GM19238 (cell line): Measurements from ENCODE around the gene RTKN2.
A peak's percentile ranks its signal among the peaks of the same experiment; 100 is the strongest.

Source experiments
- DNase-seq: peaks from one replicate; pipeline ENCODE4 v3.0.0; 2011; ENCODE audit warnings: low spot score; ENCODE audit not compliant: insufficient read length

RTKN2 gene

DNA sequence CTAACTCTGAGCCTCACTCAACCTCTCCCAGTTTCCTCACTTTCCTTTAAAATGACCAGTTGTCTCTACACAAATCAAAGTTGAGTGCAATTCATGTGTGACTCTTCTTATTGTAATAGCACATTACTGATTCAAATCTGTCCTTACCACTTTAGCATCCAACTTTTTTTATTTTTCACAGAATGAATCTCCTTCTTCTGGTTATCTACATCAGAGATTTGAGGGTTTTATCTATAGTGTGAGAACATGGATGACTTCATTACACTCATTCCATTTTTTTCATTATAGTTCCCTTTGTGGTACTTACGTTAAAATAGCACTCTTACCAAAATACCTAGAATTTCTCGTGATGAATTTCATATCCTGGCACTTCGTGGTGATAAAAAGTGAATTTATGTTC, 43.3 kb downstream of the RTKN2 start:
- no peak for DNase-seq

GRCh38 chr10:62224606-62225005, 44.0 kb downstream of the RTKN2 start:
- no peak for DNase-seq

DNA sequence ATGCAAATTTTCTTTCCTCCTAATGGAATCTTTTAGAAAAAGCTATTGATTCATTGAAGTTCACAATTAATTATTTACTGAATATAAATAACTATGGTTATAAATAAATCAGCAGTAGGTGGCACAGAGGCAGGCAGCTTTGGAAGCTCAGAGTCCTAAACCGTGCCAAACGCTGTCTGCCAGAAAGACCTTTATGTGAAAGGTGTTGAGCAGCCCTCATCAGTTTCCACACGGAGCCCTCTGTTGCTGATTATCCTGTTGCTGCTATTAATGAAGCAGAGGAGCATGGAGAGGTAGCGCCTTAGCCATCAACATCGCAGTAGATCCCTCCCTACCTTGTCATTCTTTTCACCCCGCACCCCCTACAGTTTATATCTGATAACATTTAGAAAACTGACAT, 51.0 kb downstream of the RTKN2 start:
- no peak for DNase-seq

GRCh38 chr10:62214364-62214874, 54.2 kb downstream of the RTKN2 start:
- no peak for DNase-seq

GRCh38 chr10:62205750-62206399, 62.8 kb downstream of the RTKN2 start:
- DNase-seq, result no peak

DNA sequence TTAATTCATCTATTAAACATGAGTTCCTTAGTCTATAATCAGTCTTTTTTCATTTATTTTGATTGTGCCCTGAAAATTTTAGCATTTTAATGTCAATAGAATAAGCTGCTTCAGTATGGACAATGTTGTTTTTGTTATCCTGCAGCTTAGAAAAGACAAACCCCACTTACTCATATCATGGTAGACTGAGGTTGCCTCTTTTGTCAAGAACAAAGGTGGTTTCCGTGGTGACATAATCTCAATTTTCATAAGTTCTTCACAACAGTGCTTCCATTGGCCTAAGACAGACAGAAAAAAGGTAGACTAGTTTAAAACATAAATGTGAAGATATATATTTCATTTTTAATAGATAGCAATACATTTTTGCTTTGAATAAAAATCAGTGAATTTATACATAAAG, 69.1 kb downstream of the RTKN2 start:
- no peak for DNase-seq

DNA sequence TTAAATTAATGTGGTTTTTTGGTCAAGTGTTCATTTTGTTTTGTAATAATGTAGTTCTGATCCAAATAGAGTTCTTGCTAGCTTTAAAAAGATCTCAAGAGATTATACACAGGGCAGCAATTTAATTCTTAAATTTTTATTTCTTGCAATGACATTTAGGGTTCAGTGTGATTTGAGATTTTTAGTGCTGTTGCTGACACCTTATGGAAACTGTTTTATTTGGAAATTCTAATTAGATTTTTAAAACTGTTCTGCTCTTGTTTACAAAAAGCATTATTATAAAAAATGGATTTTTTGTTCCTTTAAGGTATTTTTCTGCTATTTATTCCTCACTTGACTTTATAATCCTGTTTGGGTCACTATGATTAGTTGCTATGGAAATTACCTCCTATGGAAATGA, 72.1 kb downstream of the RTKN2 start:
- no peak for DNase-seq

GRCh38 chr10:62195675-62195926, 73.0 kb downstream of the RTKN2 start:
- DNase-seq, result no peak

DNA sequence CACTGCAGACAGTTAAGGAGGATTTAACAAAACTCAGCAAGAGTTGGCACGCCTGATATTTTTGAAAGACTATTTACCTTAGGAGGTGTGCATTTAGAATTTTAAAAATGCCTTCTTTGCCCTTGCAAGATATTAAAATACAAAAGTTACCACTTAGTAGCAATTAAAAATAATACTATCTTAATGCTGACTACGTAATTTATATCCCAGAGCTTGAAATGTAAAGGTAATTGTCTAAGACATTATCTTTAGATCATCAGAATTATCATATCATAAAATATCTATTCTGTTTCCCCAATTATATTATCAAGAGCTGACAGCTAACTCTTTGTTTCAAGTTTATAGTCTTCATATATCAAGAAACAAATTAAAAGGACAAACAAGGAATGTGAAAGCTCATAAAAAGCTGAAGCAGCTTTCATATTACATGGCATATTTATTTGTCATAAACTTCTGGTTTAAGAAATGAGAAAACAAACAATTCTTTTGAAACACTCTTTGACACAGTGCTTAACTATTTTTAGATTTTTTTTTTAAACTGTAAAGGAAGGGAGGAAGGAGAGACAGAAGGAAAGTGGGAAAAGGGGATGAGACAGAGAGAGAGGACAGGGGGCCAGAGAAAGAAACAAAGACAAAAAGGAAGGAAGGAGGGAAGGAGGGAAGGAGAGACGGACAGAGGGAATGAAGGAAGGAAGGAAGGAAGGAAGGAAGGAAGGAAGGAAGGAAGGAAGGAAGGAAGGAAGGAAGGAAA, 73.5 kb downstream of the RTKN2 start:
- no peak for DNase-seq

DNA sequence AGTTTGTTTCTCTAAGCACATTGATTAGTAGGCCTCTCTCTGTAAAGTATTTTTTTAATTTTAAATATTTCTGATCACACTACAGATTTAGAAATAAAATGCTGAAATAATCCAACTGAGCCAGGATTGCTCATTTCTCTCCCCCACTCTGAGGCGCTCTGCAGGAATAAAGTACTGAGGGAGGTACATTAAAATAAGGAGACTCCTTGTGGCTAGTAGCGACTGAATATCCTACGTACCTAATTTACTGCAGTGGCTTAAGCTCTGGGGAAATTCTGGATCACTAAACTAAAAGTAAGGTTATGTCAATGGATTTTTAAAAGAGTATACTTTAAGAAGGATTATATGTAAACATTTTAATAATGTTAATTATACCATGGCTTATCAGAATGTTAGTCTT, 75.2 kb downstream of the RTKN2 start:
- no peak for DNase-seq

DNA sequence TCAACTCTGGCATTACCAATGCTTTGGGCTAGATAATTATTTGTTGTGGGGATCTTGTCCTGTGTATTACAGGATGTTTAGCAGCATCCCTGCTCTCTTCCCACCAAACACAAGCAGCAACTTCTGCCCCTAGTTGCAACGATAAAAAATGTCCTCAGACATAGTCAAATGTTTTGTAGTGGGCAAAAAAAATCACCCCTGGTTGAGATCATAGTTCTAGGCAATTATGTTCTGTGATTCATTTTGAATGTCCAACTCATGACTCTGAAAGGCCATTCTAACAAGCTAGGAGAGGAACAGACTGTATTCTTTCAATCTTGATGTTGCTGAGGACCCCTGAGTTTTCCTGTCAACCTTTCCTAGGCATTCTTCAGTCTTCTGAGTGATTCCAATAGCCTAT, 79.5 kb downstream of the RTKN2 start:
- DNase-seq, result no peak

DNA sequence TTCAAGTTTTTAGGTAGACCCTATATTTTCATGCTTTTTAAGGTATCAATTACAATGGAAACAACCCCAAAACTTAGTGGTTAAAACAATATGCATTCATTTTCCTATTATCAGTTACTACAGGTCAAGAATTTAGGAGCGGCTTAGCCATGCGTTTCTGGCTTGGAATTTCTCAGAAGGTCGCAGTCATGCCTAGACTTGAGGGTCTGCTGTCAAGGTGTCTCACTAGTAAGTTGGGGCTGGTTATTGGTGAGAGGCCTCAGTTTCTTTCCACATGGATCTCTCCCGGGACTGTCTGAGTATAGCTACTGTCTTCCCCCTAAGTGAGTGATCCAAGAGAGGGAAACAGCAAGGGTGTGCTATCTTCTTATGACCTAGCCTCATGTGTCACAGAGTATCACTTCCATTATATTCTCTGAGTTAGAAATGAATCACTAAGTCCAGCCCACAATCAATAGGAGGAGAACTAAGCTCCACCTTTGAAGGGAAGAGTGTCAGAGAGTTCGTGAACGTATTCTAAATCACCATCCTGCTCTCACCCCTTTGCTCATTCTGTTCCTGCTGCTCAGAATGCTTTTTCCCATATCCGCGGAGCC, 80.5 kb downstream of the RTKN2 start:
- DNase-seq, result no peak

DNA sequence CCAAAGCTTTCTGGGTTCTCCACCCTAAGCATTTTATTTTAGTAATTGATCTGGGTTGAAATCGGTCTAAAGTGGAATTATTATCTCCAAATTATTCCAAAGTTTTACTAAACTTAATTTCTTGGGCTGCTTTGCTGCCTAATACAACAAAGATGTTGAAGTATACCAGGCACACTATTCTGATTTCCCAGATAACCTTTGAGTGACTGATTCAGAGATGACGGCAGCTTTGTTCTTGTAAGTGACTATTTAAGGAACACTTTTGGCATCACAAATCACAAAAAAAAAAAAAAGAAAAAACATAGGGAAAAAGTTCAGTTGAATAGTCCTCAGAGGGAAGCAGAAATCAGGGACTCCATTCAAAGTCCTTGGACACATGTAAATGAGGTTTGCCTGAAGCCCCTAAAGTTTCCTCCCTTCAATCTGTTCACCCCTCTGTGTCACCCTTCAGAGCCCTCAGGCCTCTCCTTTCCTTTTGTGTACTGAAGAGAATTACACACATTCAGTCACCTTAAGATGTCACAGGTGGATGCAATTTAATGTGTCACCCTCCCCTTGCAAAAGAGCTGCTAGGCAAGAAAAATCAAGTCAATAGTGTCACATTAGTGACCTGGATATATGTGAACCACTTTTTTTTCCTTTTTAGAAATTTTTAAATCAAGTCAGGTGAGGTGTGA, 81.5 kb downstream of the RTKN2 start:
- no peak for DNase-seq

- no peak for DNase-seq
Observed at GRCh38 chr10:62185919-62186692, 82.5 kb downstream of the RTKN2 start.

GRCh38 chr10:62183857-62184795, 84.5 kb downstream of the RTKN2 start:
- no peak for DNase-seq

DNA sequence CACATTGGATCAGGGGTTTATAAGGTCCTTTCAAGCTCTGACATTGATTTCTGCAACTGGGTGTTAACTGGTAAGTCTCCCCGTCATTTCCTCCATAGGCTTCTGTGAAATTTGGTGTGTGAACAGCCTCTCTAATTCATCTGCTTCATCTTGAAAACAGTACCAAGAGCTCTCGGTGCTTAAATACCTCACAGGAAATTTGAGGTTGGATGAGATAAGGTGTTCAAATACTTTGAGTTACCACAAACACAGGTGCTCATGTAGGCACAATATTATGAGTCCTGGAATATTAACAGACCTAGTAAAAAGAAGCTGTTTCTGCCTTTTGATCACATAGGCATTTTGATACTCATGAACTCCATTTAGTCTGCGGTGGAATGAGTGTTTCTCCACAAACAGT, 85.2 kb downstream of the RTKN2 start:
- DNase-seq, result peak; percentile 25

- no peak for DNase-seq
Observed at GRCh38 chr10:62182595-62182994, 86.0 kb downstream of the RTKN2 start.

GRCh38 chr10:62182171-62182570, 86.5 kb downstream of the RTKN2 start:
- DNase-seq, result no peak

DNA sequence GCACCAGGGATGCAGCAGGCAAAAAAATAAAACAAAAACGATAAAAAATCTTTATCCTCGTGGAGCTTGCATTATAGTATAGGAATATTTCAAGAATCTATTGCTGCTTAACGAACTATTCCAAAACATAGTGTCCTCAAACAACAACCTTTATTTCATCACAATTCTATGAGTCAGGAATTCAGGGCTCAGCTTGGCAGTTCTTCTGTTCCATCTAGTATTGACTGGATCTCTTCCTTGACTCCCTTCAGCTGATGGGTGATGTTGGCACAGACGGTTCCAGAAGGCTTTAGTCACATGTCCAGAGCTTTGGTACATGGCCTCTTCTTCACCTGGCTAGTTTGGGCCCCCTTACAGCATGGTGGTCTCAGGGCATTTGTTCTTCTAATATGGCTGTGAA, 88.0 kb downstream of the RTKN2 start:
- DNase-seq, result no peak

DNA sequence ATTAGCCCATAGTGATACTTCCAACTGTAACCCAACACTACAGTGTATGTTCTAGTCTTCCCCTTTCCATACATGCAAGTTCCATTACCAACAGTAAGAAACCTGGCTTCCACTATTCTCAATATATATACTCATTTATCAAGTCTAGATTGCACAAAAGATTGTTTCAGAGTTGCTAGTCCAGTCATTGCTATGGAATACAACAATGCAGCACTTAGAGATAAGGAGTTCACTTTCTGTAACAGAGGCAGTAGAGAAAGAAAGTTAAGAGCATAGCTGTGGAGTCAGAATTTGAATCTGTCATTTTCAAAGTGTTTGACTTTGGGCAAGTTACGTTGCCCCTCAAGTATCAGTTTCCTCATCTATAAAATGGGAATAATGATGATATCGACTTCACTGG, 90.1 kb downstream of the RTKN2 start:
- no peak for DNase-seq
